K562 (cell line): ENCODE results near the gene TMEM100. TPM values are rescaled to one million over a fixed set of nuclear protein-coding genes. Genes with fewer than 3 reads are reported as not detected.

Experiments
- ATAC-seq: fragments of 200-7000 bp; cut with Tn5 transposase; 3 replicates; pipeline ENCODE4 v1.9.1; 2020; ENCODE audit warnings: moderate library complexity
- BruUV-seq: library from RNA; stranded (reverse); fragments of 400-500 nt; replicated peaks from 2 replicates; lab custom pipeline; 2021; lab: Mats Ljungman, UMichigan
- CTCF ChIA-PET: fragments of 300-600 bp; formaldehyde crosslinking; extraction: SDS; loops from one replicate; lab custom pipeline; 2021; ENCODE audit warnings: low intra/inter-chr PET ratio; lab: Yijun Ruan, JAX
- POLR2A ChIA-PET: fragments of 300-600, 350-650 bp; sonication (Branson Sonifier 250); formaldehyde crosslinking; extraction: SDS; loops from one replicate; lab custom pipeline; 2021; ENCODE audit warnings: antibody characterized with exemption, inconsistent platforms; lab: Yijun Ruan, JAX
- DNase-seq, 4 experiments: peaks; one replicate each; pipeline versions ENCODE4 v3.0.0 to v3.0.0-alpha.2; 2011 to 2018; ENCODE audit warnings: low spot score in 3 of 4, mixed read lengths in 3 of 4; ENCODE audit errors: extremely low read depth in 1 of 4
- FAIRE-seq: peaks from 2 replicates; lab custom pipeline; 2011; peaks lifted over from hg19 to GRCh38; lab: Jason Lieb, UNC
- H2AFZ ChIP-seq: 2 replicates; pipeline ENCODE4 v1.6.0; 2011; ENCODE audit warnings: low read depth, low read length, control low read depth, inconsistent platforms
- H3K27ac ChIP-seq: fragments of 200-600 bp; 3 replicates; pipeline ENCODE4 v1.8.0; 2011; ENCODE audit warnings: low read depth, mild to moderate bottlenecking, control low read depth, inconsistent platforms, low read length, moderate library complexity, mixed read lengths; ENCODE audit errors: extremely low read depth
- H3K27me3 ChIP-seq, 2 experiments: fragments of 300-600 bp in 1 of 2; 2 replicates in 1 of 2; 3 replicates in 1 of 2; pipeline versions ENCODE4 v1.6.0 to v1.8.0; 2011; ENCODE audit warnings: inconsistent platforms in 2 of 2, low read length in 2 of 2, mild to moderate bottlenecking in 1 of 2, mixed read lengths in 1 of 2, moderate library complexity in 1 of 2; ENCODE audit not compliant: control insufficient read depth in 2 of 2, insufficient read depth in 2 of 2
- H3K36me3 ChIP-seq: fragments of 300-600 bp; 3 replicates; pipeline ENCODE4 v1.8.0; 2011; ENCODE audit warnings: mild to moderate bottlenecking, low read length, inconsistent platforms; ENCODE audit not compliant: control insufficient read depth, insufficient read depth
- H3K4me1 ChIP-seq, 2 experiments: fragments of 200-600 bp in 1 of 2; replicated peaks in 1 of 2; 2 replicates in 1 of 2; 3 replicates in 1 of 2; pipeline versions ENCODE4 v1.5.1 to v1.8.0; 2011; ENCODE audit warnings: inconsistent platforms in 2 of 2, low read length in 2 of 2, mild to moderate bottlenecking in 1 of 2, mixed read lengths in 1 of 2, moderate library complexity in 1 of 2; ENCODE audit not compliant: control insufficient read depth in 2 of 2, insufficient read depth in 2 of 2
- H3K4me2 ChIP-seq: 2 replicates; pipeline ENCODE4 v1.6.1; 2011; ENCODE audit warnings: low read length, control low read depth, inconsistent platforms, mixed read lengths; ENCODE audit not compliant: insufficient read depth
- H3K4me3 ChIP-seq: fragments of 200-600 bp; sonication (generic), shearing (Covaris generic); 2 replicates; pipeline ENCODE4 v1.5.1; 2016; ENCODE audit warnings: control low read depth, inconsistent platforms
- H3K79me2 ChIP-seq: fragments of 200-600 bp; 3 replicates; pipeline ENCODE4 v1.8.0; 2011; ENCODE audit warnings: low read length, inconsistent platforms; ENCODE audit not compliant: control insufficient read depth, insufficient read depth
- H3K9ac ChIP-seq, 2 experiments: 2 replicates each; pipeline versions ENCODE4 v1.6.0 to v1.6.1; 2011; ENCODE audit warnings: low read depth in 2 of 2, low read length in 2 of 2, control low read depth in 1 of 2, inconsistent platforms in 1 of 2, mild to moderate bottlenecking in 1 of 2, mixed read lengths in 1 of 2; ENCODE audit not compliant: insufficient read depth in 1 of 2
- H3K9me1 ChIP-seq: one replicate; pipeline ENCODE4 v1.6.0; 2011; ENCODE audit warnings: inconsistent platforms, mild to moderate bottlenecking, low read length, moderate library complexity; ENCODE audit not compliant: control insufficient read depth, insufficient read depth
- H3K9me3 ChIP-seq: replicated peaks from 2 replicates; pipeline ENCODE4 v1.5.1; 2011; ENCODE audit warnings: low read depth, low read length, inconsistent platforms; ENCODE audit not compliant: control insufficient read depth, insufficient read depth
- H4K20me1 ChIP-seq: replicated peaks from 2 replicates; pipeline ENCODE4 v1.6.1; 2011; ENCODE audit warnings: low read length, inconsistent platforms, mixed read lengths; ENCODE audit not compliant: control insufficient read depth, insufficient read depth
- CBX8 ChIP-seq: fragments of 200-600 bp; sonication (generic); IDR thresholded peaks from 2 replicates; pipeline ENCODE4 v1.6.1; 2012; ENCODE audit warnings: borderline replicate concordance, mixed run types, low read depth, mild to moderate bottlenecking, moderate library complexity, mixed read lengths, low read length, control low read depth, inconsistent platforms; ENCODE audit not compliant: poor library complexity, severe bottlenecking; ENCODE audit errors: extremely low read depth
- GATAD2B ChIP-seq: fragments of 450-650 bp; IDR thresholded peaks from 2 replicates; pipeline ENCODE4 v1.6.1; 2017; ENCODE audit warnings: mild to moderate bottlenecking, borderline replicate concordance
- LCOR ChIP-seq: sonication (generic); formaldehyde crosslinking; IDR thresholded peaks from 2 replicates; pipeline ENCODE4 v1.8.0; 2022; ENCODE audit warnings: mild to moderate bottlenecking, missing genetic modification reagents
- U2AF1 ChIP-seq: fragments of 200-400 bp; formaldehyde crosslinking; optimal IDR thresholded peaks from 2 replicates; pipeline ENCODE3; 2017; ENCODE audit warnings: mild to moderate bottlenecking, low read depth, low read length, moderate library complexity
- WGBS: fragments of 100-300 bp; shearing (Covaris generic); methylation state at CpG from one replicate; pipeline ENCODE4 v1.1.6; 2016; ENCODE audit warnings: low coverage, mixed read lengths; ENCODE audit not compliant: insufficient coverage; ENCODE audit errors: missing lambda C conversion rate; 5-methylcytosine and 5-hydroxymethylcytosine counted together
- in situ Hi-C: fragments of 300-500 bp; cut with MboI; formaldehyde crosslinking; loops from 4 replicates; pipeline ENCODE4 v1.15.0; 2018; ENCODE audit warnings: inconsistent platforms, mixed read lengths
- intact Hi-C: fragments of 100-400 bp; cut with micrococcal nuclease; formaldehyde crosslinking; loops from 2 replicates; pipeline ENCODE4 v1.14.2; 2022
- polyA plus RNA-seq, 8 experiments: library from polyadenylated mRNA; depleted of rRNA in 4 of 8; stranded (reverse) in 5 of 8; unstranded in 3 of 8; fragments of >200 nt; fragmentation: Nextera tagmentation in 2 of 8; fragmentation: Illumina TruSeq in 1 of 8; extraction: Ambion mirVana in 2 of 8; extraction: Trizol in 1 of 8; gene quantifications; 2 replicates each; pipeline versions ENCODE4 v1.2.1 to v1.2.3, GENCODE V29; 2011 to 2014; ENCODE audit warnings: inconsistent platforms in 1 of 8, missing spikeins in 1 of 8
- total RNA-seq, 7 experiments: library from RNA; depleted of rRNA in 6 of 7; stranded (reverse); fragments of >200 nt in 6 of 7; fragmentation: Illumina TruSeq in 2 of 7; extraction: Trizol in 2 of 7; gene quantifications; 2 replicates each; pipeline versions ENCODE4 v1.2.1 to v1.2.3, GENCODE V29; 2011 to 2021; ENCODE audit warnings: low replicate concordance in 1 of 7
- TF ChIP-seq, protein P1 (sequence below): fragments of 450-650 bp; formaldehyde crosslinking; IDR thresholded peaks from 2 replicates; pipeline ENCODE4 v1.4.0; 2022; ENCODE audit warnings: mild to moderate bottlenecking, moderate library complexity

The TMEM100 gene
- total and polyA plus RNA-seq, 9 of the 15 experiments (the other 6 are each of a cell fraction or from before 2014, with no cell fraction given) = 0.12 to 0.50 (median 0.19) TPM

DNA sequence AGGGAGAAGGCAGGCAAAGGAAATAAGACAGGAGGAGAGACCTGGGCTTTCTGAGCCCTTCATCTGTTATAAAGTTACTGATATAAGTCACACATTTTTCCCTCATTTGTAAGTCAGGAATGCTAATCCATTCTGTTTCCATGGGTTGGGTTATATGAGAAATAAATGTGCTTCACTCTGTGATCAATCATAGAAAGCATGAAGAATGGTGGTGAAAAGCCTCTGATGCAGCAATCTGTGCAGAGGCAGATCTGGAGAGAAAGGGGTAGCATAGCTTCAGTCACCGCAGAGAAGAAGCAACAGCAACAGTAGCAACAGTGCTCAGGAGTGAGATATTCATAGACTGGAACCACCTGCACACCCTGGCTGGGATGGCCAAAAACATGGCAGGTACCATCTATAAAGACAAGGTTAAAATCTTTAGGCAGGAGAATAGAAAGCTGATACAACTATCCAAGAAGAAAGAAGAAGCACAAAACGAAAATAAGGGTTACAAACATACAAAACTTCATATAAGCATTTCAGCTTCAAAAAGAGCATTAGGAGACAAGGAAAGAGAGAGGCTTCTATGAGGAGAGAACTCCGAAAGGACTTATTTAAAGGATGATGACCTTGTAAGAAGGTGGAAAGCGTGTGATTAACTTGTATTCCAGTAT, 41.9 kb downstream of the TMEM100 start:
- H3K9me1 ChIP-seq = no peaks in the 10 kb centered on the region
- no peaks in the 10 kb centered on the region for H3K4me1 ChIP-seq
- H3K27me3 ChIP-seq = peaks cover 8 to 10% of the 10 kb centered on the region in 2 experiments; a peak in 2 of 5 replicates
- intact Hi-C loops = no loop called here
- no peaks in the 10 kb centered on the region for H3K9me3 ChIP-seq
- WGBS = 2% methylated on average over 4 of the region's 4 CpGs
- H3K9ac ChIP-seq = no peak overlapping the region
- no peak for ATAC-seq
- H4K20me1 ChIP-seq = no peaks in the 10 kb centered on the region
- in situ Hi-C loops = no loop called here
- H3K4me2 ChIP-seq = no peak overlapping the region
- no peaks in the 10 kb centered on the region for H3K36me3 ChIP-seq
- H3K4me3 ChIP-seq = no peak overlapping the region
- no peak for DNase-seq
- ChIA-PET POLR2A (no interaction called here), CTCF (no interaction called here)
- no peaks in the 10 kb centered on the region for H3K79me2 ChIP-seq
- BruUV-seq = no TSS peak
- H3K27ac ChIP-seq = no peak overlapping the region
- TF ChIP-seq CBX8 (peak; percentile 27), U2AF1 (no peak), LCOR (CRISPR knock-in tag) (no peak), GATAD2B (no peak)
- TF ChIP-seq, protein P1, sequence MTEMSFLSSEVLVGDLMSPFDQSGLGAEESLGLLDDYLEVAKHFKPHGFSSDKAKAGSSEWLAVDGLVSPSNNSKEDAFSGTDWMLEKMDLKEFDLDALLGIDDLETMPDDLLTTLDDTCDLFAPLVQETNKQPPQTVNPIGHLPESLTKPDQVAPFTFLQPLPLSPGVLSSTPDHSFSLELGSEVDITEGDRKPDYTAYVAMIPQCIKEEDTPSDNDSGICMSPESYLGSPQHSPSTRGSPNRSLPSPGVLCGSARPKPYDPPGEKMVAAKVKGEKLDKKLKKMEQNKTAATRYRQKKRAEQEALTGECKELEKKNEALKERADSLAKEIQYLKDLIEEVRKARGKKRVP (CRISPR knock-in tag) = no peak
- no peak for FAIRE-seq
- no peak overlapping the region for H2AFZ ChIP-seq
